ENCODE results near the gene C19orf25. TPM values are rescaled to one million over a fixed set of nuclear protein-coding genes. Genes with fewer than 3 reads are reported as not detected.
A peak's percentile ranks its signal among the peaks of the same experiment; 100 is the strongest.

C19orf25 gene
- total and polyA plus RNA-seq, 2 donors (not counting 1 experiment from before 2014, with no cell fraction given) = 11.2 to 24.8 TPM

GRCh38 chr19:1466018-1466460 is 13.0 kb downstream of the C19orf25 start:
- Histone ChIP-seq H3K4me1 (ENCODE audit: control insufficient read depth, extremely low read depth, insufficient read depth, low read length) (peaks cover 2% of the 10 kb centered on the region), H3K27me3 (ENCODE audit: control insufficient read depth, insufficient read depth, low read length) (peaks cover 33% of the 10 kb centered on the region), H3K4me3 (replicated peaks in 1 of 4; ENCODE audit: control extremely low read depth in 1 of 4, insufficient read depth in 1 of 4, low read depth in 3 of 4, low read length in 4 of 4) (no peak overlapping the region), H3K79me2 (ENCODE audit: control insufficient read depth, insufficient read depth, low read length) (no peaks in the 10 kb centered on the region), H2AFZ (ENCODE audit: low read length) (no peak overlapping the region), H3K36me3 (ENCODE audit: control insufficient read depth, insufficient read depth, low read length) (no peaks in the 10 kb centered on the region), H3K27ac (ENCODE audit: insufficient read depth, low read length) (no peak overlapping the region), H3K9me3 (ENCODE audit: control insufficient read depth, insufficient read depth, low read depth, low read length) (no peaks in the 10 kb centered on the region), H3K4me2 (ENCODE audit: extremely low read depth, insufficient read depth, low read length) (no peak overlapping the region), H3K9ac (ENCODE audit: insufficient read depth, low read length) (no peak overlapping the region), H4K20me1 (ENCODE audit: control insufficient read depth, extremely low read depth, insufficient read depth, low read length) (no peaks in the 10 kb centered on the region)
- no peak for TF ChIP-seq EZH2 (IDR thresholded peaks at IDR 0.05; ENCODE audit: low read length, missing control alignments)
- no peak for TF ChIP-seq CTCF (conservative IDR thresholded peaks at IDR 0.05 in 1 of 2, IDR thresholded peaks at IDR 0.05 in 1 of 2; ENCODE audit: low read depth in 1 of 2, low read length in 2 of 2)
- DNase-seq (ENCODE audit: low read depth in 2 of 2) = no peak

GRCh38 chr19:1465191-1466016 is 13.6 kb downstream of the C19orf25 start:
- Histone ChIP-seq H3K4me2 (ENCODE audit: extremely low read depth, insufficient read depth, low read length) (no peak overlapping the region), H3K4me1 (ENCODE audit: control insufficient read depth, extremely low read depth, insufficient read depth, low read length) (no peaks in the 10 kb centered on the region), H3K9me3 (ENCODE audit: control insufficient read depth, insufficient read depth, low read depth, low read length) (no peaks in the 10 kb centered on the region), H2AFZ (ENCODE audit: low read length) (no peak overlapping the region), H3K27ac (ENCODE audit: insufficient read depth, low read length) (no peak overlapping the region), H3K36me3 (ENCODE audit: control insufficient read depth, insufficient read depth, low read length) (no peaks in the 10 kb centered on the region), H3K79me2 (ENCODE audit: control insufficient read depth, insufficient read depth, low read length) (no peaks in the 10 kb centered on the region), H4K20me1 (ENCODE audit: control insufficient read depth, extremely low read depth, insufficient read depth, low read length) (no peaks in the 10 kb centered on the region), H3K9ac (ENCODE audit: insufficient read depth, low read length) (no peak overlapping the region), H3K27me3 (ENCODE audit: control insufficient read depth, insufficient read depth, low read length) (peaks cover 30% of the 10 kb centered on the region), H3K4me3 (replicated peaks in 1 of 4; ENCODE audit: control extremely low read depth in 1 of 4, insufficient read depth in 1 of 4, low read depth in 3 of 4, low read length in 4 of 4) (no peak overlapping the region)
- DNase-seq (ENCODE audit: low read depth in 2 of 2) = peak in 1 of 2 donors; percentile 39
- TF ChIP-seq EZH2 (IDR thresholded peaks at IDR 0.05; ENCODE audit: low read length, missing control alignments) = peak; percentile 1
- TF ChIP-seq CTCF (conservative IDR thresholded peaks at IDR 0.05 in 1 of 2, IDR thresholded peaks at IDR 0.05 in 1 of 2; ENCODE audit: low read depth in 1 of 2, low read length in 2 of 2) = peak in 1 of 2 donors; percentile 44

- Histone ChIP-seq H3K27ac (ENCODE audit: insufficient read depth, low read length) (no peak overlapping the region), H3K27me3 (ENCODE audit: control insufficient read depth, insufficient read depth, low read length) (peaks cover 9% of the 10 kb centered on the region), H3K4me2 (ENCODE audit: extremely low read depth, insufficient read depth, low read length) (no peak overlapping the region), H3K9ac (ENCODE audit: insufficient read depth, low read length) (no peak overlapping the region), H2AFZ (ENCODE audit: low read length) (no peak overlapping the region), H3K4me3 (replicated peaks in 1 of 4; ENCODE audit: control extremely low read depth in 1 of 4, insufficient read depth in 1 of 4, low read depth in 3 of 4, low read length in 4 of 4) (no peak overlapping the region), H3K36me3 (ENCODE audit: control insufficient read depth, insufficient read depth, low read length) (no peaks in the 10 kb centered on the region), H4K20me1 (ENCODE audit: control insufficient read depth, extremely low read depth, insufficient read depth, low read length) (no peaks in the 10 kb centered on the region), H3K79me2 (ENCODE audit: control insufficient read depth, insufficient read depth, low read length) (no peaks in the 10 kb centered on the region), H3K4me1 (ENCODE audit: control insufficient read depth, extremely low read depth, insufficient read depth, low read length) (no peaks in the 10 kb centered on the region), H3K9me3 (ENCODE audit: control insufficient read depth, insufficient read depth, low read depth, low read length) (no peaks in the 10 kb centered on the region)
- TF ChIP-seq CTCF (conservative IDR thresholded peaks at IDR 0.05 in 1 of 2, IDR thresholded peaks at IDR 0.05 in 1 of 2; ENCODE audit: low read depth in 1 of 2, low read length in 2 of 2) (no peak), EZH2 (IDR thresholded peaks at IDR 0.05; ENCODE audit: low read length, missing control alignments) (no peak)
- no peak for DNase-seq (ENCODE audit: low read depth in 2 of 2)
Measured at GRCh38 chr19:1461862-1462261, 17.2 kb downstream of the C19orf25 start.
